Duodenal mucosa (tissue), 2 donors: ENCODE data around the gene TNIP1.
A peak's percentile ranks its signal among the peaks of the same experiment; 100 is the strongest.

Experiments used
- H3K27ac ChIP-seq: one replicate; pipeline ENCODE4 v1.7.0; 2013; ENCODE audit warnings: low read depth, low read length
- H3K27me3 ChIP-seq, 2 donors: one replicate each; pipeline ENCODE4 v1.7.0; 2013; ENCODE audit warnings: low read length in 2 of 2, control low read depth in 1 of 2; ENCODE audit not compliant: insufficient read depth in 2 of 2, control insufficient read depth in 1 of 2
- H3K36me3 ChIP-seq, 2 donors: one replicate each; pipeline ENCODE4 v1.7.0; 2013; ENCODE audit warnings: low read length in 2 of 2, control low read depth in 1 of 2; ENCODE audit not compliant: insufficient read depth in 2 of 2, control insufficient read depth in 1 of 2
- H3K4me1 ChIP-seq, 2 donors: one replicate each; pipeline ENCODE4 v1.7.0; 2013; ENCODE audit warnings: low read length in 2 of 2, control low read depth in 1 of 2; ENCODE audit not compliant: insufficient read depth in 2 of 2, control insufficient read depth in 1 of 2
- H3K4me3 ChIP-seq, 2 donors: one replicate each; pipeline ENCODE4 v1.7.0; 2013; ENCODE audit warnings: low read length in 2 of 2, low read depth in 1 of 2
- H3K9ac ChIP-seq, 2 donors: one replicate each; pipeline ENCODE4 v1.7.0; 2013; ENCODE audit warnings: low read length in 2 of 2, low read depth in 1 of 2
- H3K9me3 ChIP-seq, 2 donors: one replicate each; pipeline ENCODE4 v1.7.0; 2013; ENCODE audit warnings: low read length in 2 of 2, control low read depth in 1 of 2; ENCODE audit not compliant: control insufficient read depth in 1 of 2

TNIP1 gene

GRCh38 chr5:151077967-151078366 lies 2.9 kb downstream of the TNIP1 start:
- Histone ChIP-seq H3K4me1 (peaks cover 50 to 59% of the 10 kb centered on the region in 2 donors), H3K4me3 (peak overlapping the region; percentile 24 to 29), H3K27me3 (no peaks in the 10 kb centered on the region), H3K36me3 (peaks cover 16 to 19% of the 10 kb centered on the region in 2 donors), H3K9me3 (no peaks in the 10 kb centered on the region), H3K27ac (no peak overlapping the region), H3K9ac (no peak overlapping the region)

DNA sequence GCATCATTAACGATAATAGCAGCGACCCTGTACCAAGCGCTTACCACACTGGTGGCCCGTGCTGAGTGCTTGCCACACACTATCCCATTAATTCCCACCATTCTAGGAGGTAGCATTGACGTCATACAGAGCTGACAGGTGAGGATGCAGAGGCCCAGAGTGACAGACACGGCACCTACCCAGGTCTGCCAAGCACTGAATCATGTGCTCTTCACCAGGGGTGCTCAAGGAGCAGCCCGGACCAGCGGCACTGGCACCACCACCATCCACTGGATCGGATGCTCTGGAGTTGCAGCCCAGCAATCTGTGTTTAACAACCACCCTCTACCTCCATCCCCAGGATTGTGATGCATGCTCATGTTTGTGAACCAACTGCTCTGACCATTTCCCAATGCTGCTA lies 3.4 kb downstream of the TNIP1 start:
- peaks cover 44 to 56% of the 10 kb centered on the region in 2 donors for H3K4me1 ChIP-seq
- no peaks in the 10 kb centered on the region for H3K9me3 ChIP-seq

GRCh38 chr5:151076616-151077015 lies 4.2 kb downstream of the TNIP1 start:
- no peaks in the 10 kb centered on the region for H3K27me3 ChIP-seq
- no peak overlapping the region for H3K27ac ChIP-seq
- H3K9me3 ChIP-seq: no peaks in the 10 kb centered on the region
- no peak overlapping the region for H3K4me3 ChIP-seq
- peaks cover 39 to 50% of the 10 kb centered on the region in 2 donors for H3K4me1 ChIP-seq
- peaks cover 16 to 26% of the 10 kb centered on the region in 2 donors for H3K36me3 ChIP-seq
- peak overlapping the region in 1 of 2 donors; percentile 11 for H3K9ac ChIP-seq

More for the DNA sequence above, 3.4 kb downstream of the TNIP1 start:
- Histone ChIP-seq H3K27ac (no peak overlapping the region), H3K36me3 (peaks cover 16 to 19% of the 10 kb centered on the region in 2 donors), H3K9ac (no peak overlapping the region), H3K4me3 (no peak overlapping the region), H3K27me3 (no peaks in the 10 kb centered on the region)

- no peak overlapping the region for H3K4me3 ChIP-seq
- peaks cover 39 to 53% of the 10 kb centered on the region in 2 donors for H3K4me1 ChIP-seq
- H3K9me3 ChIP-seq: no peaks in the 10 kb centered on the region
- no peaks in the 10 kb centered on the region for H3K27me3 ChIP-seq
- peaks cover 16 to 29% of the 10 kb centered on the region in 2 donors for H3K36me3 ChIP-seq
- peak overlapping the region; percentile 10 to 11 for H3K9ac ChIP-seq
- H3K27ac ChIP-seq: no peak overlapping the region
These were observed 5.0 kb downstream of the TNIP1 start for GRCh38 chr5:151075698-151076331.

GRCh38 chr5:151074557-151074956 lies 6.3 kb downstream of the TNIP1 start:
- H3K4me1 ChIP-seq: peaks cover 44 to 51% of the 10 kb centered on the region in 2 donors
- no peaks in the 10 kb centered on the region for H3K9me3 ChIP-seq
- no peak overlapping the region for H3K4me3 ChIP-seq
- no peak overlapping the region for H3K27ac ChIP-seq
- no peak overlapping the region for H3K9ac ChIP-seq
- no peaks in the 10 kb centered on the region for H3K27me3 ChIP-seq
- H3K36me3 ChIP-seq: peaks cover 16 to 33% of the 10 kb centered on the region in 2 donors

GRCh38 chr5:151073280-151073679 lies 7.6 kb downstream of the TNIP1 start:
- H3K36me3 ChIP-seq: peaks cover 12 to 40% of the 10 kb centered on the region in 2 donors
- H3K27ac ChIP-seq: no peak overlapping the region
- H3K4me1 ChIP-seq: peaks cover 47 to 49% of the 10 kb centered on the region in 2 donors
- no peak overlapping the region for H3K4me3 ChIP-seq
- no peaks in the 10 kb centered on the region for H3K9me3 ChIP-seq
- no peak overlapping the region for H3K9ac ChIP-seq
- H3K27me3 ChIP-seq: no peaks in the 10 kb centered on the region

DNA sequence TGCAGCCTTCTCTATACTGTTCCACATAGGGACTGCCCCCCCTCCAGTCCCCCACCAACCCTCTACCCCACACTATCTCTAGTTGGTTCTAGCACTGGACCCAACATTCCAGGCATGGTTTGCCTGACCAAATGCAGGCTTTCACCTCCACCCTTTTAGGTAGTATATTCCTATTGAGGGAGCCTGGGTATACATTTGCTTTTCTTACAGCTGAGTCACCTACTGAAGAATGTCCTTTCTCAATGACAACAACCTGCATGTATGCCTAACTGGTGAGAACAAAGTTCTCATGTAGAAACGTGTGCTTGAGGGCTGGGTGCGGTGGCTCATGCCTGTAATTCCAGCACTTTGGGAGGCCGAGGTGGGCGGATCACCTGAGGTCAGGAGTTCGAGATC lies 8.2 kb downstream of the TNIP1 start:
- Histone ChIP-seq H3K36me3 (peaks cover 9 to 40% of the 10 kb centered on the region in 2 donors), H3K27ac (no peak overlapping the region), H3K9me3 (no peaks in the 10 kb centered on the region), H3K27me3 (no peaks in the 10 kb centered on the region), H3K4me3 (no peak overlapping the region), H3K4me1 (peaks cover 48 to 49% of the 10 kb centered on the region in 2 donors), H3K9ac (no peak overlapping the region)

DNA sequence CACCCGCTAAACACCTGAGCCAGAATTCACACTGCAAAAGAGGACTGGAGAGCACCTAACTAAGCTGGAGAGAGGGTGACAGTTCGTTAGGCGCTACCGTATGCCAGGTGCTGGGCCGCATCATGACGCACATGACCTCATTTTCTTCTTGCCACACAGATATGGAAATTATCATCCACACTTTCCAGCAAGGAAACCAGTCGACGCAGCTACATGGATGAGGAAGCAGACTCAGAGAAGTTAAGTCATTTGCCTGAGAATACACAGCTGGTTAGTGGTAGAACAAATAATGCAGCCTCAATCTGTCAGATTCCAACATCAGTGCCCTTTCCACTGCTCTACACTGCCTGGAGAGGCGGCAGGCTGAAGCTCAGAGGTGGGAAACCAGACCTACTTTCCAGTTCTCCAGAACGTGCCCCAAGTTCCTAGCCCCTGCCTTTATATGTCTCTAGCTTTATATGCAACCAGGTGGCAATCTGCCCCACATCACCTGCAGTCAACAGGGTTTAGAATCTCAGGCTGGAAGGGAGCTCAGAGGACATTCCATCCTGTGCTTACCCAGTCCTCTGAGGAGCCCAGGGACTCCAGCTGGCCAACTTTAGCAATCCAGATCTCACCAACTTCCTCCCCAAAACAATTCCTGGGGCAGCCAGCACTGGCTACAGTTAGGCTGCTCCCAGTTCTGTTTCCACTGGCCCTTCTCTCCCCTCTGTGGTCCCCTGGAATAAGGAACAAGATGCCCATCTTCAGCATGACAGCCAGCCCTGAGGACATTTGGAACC lies 8.8 kb downstream of the TNIP1 start:
- H3K36me3 ChIP-seq: peaks cover 8 to 41% of the 10 kb centered on the region in 2 donors
- peaks cover 47 to 49% of the 10 kb centered on the region in 2 donors for H3K4me1 ChIP-seq
- no peak overlapping the region for H3K4me3 ChIP-seq
- no peak overlapping the region for H3K27ac ChIP-seq
- no peak overlapping the region for H3K9ac ChIP-seq
- no peaks in the 10 kb centered on the region for H3K9me3 ChIP-seq
- H3K27me3 ChIP-seq: no peaks in the 10 kb centered on the region

- H3K4me1 ChIP-seq: peaks cover 46 to 50% of the 10 kb centered on the region in 2 donors
- H3K9ac ChIP-seq: no peak overlapping the region
- H3K9me3 ChIP-seq: no peaks in the 10 kb centered on the region
- no peak overlapping the region for H3K4me3 ChIP-seq
- peaks cover 8 to 43% of the 10 kb centered on the region in 2 donors for H3K36me3 ChIP-seq
- H3K27ac ChIP-seq: no peak overlapping the region
- H3K27me3 ChIP-seq: no peaks in the 10 kb centered on the region
These were observed 9.8 kb downstream of the TNIP1 start for GRCh38 chr5:151071021-151071420.

DNA sequence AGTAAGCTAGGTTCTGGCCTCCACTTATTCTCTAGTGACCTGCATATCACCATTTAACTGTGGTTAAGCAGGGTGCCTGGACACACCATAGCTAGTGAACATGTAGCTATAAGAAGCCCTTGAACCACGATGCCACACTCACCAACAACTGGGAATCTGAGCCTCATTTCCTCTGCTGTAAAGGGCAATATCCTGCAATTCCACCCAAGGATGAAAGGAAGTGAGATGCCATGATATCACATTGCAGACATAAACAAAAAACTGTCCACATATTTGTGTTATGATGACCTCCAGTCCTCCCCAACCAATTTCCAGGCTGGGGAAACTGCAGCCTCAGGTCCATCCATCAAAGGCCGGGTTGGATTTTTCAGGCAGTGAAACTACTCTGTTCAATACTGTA lies 10.4 kb downstream of the TNIP1 start:
- H3K4me1 ChIP-seq: peaks cover 41 to 52% of the 10 kb centered on the region in 2 donors
- peaks cover 8 to 42% of the 10 kb centered on the region in 2 donors for H3K36me3 ChIP-seq
- no peak overlapping the region for H3K4me3 ChIP-seq
- no peaks in the 10 kb centered on the region for H3K27me3 ChIP-seq
- no peaks in the 10 kb centered on the region for H3K9me3 ChIP-seq
- no peak overlapping the region for H3K27ac ChIP-seq
- H3K9ac ChIP-seq: no peak overlapping the region
